ENCODE data around the gene SHISAL1.
"Not testable (repeated sequence)": the region's sequence is repeated elsewhere in the genome, so short reads cannot be mapped to it uniquely, and the experiment has no call there.

The SHISAL1 gene

GRCh38 chr22:44305888-44306287 is 6.9 kb downstream of the SHISAL1 start:
- Histone ChIP-seq H3K36me3 (ENCODE audit: control insufficient read depth, low read depth, low read length) (no peaks in the 10 kb centered on the region), H3K27ac (ENCODE audit: low read length) (no peak overlapping the region), H3K4me3 (ENCODE audit: low read length) (no peak overlapping the region), H3K9ac (ENCODE audit: low read length) (no peak overlapping the region), H3K27me3 (ENCODE audit: control insufficient read depth, insufficient read depth, low read length) (no peaks in the 10 kb centered on the region), H3K4me1 (ENCODE audit: control insufficient read depth, low read depth, low read length) (no peaks in the 10 kb centered on the region), H3K9me3 (ENCODE audit: control insufficient read depth, low read depth, low read length) (no peaks in the 10 kb centered on the region)

GRCh38 chr22:44305455-44305854 is 7.3 kb downstream of the SHISAL1 start:
- H3K4me1 ChIP-seq (ENCODE audit: control insufficient read depth, low read depth, low read length): no peaks in the 10 kb centered on the region
- no peaks in the 10 kb centered on the region for H3K27me3 ChIP-seq (ENCODE audit: control insufficient read depth, insufficient read depth, low read length)

GRCh38 chr22:44304911-44305310 is 7.8 kb downstream of the SHISAL1 start:
- Histone ChIP-seq H3K27ac (ENCODE audit: low read length) (no peak overlapping the region), H3K9me3 (ENCODE audit: control insufficient read depth, low read depth, low read length) (no peaks in the 10 kb centered on the region), H3K4me3 (ENCODE audit: low read length) (no peak overlapping the region), H3K36me3 (ENCODE audit: control insufficient read depth, low read depth, low read length) (no peaks in the 10 kb centered on the region), H3K9ac (ENCODE audit: low read length) (no peak overlapping the region), H3K4me1 (ENCODE audit: control insufficient read depth, low read depth, low read length) (no peaks in the 10 kb centered on the region), H3K27me3 (ENCODE audit: control insufficient read depth, insufficient read depth, low read length) (no peaks in the 10 kb centered on the region)

More at GRCh38 chr22:44305455-44305854, 7.3 kb downstream of the SHISAL1 start:
- Histone ChIP-seq H3K9me3 (ENCODE audit: control insufficient read depth, low read depth, low read length) (no peaks in the 10 kb centered on the region), H3K9ac (ENCODE audit: low read length) (no peak overlapping the region), H3K27ac (ENCODE audit: low read length) (no peak overlapping the region), H3K4me3 (ENCODE audit: low read length) (no peak overlapping the region), H3K36me3 (ENCODE audit: control insufficient read depth, low read depth, low read length) (no peaks in the 10 kb centered on the region)

DNA sequence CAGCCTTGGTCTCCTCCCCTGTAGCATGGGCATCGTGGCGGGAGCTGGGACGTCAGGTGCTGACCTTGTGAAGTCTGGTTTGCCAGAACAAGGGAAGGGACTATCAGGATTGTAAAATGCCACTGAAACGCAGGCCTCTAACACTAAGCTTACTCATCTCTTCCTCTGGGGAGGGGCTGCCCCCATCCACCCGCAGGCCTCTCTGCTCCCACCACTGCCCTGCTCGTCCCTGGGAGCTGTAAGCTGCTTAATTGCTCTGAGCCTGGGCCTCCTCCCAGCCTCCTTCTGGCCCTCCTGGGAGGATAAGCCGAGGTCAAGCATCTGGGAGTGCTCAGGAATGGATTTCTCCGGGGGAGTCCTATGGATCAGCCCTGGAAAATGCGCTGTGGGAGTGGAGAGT is 8.4 kb downstream of the SHISAL1 start:
- no peaks in the 10 kb centered on the region for H3K4me1 ChIP-seq (ENCODE audit: control insufficient read depth, low read depth, low read length)
- H3K9ac ChIP-seq (ENCODE audit: low read length): no peak overlapping the region
- no peaks in the 10 kb centered on the region for H3K36me3 ChIP-seq (ENCODE audit: control insufficient read depth, low read depth, low read length)
- no peak overlapping the region for H3K4me3 ChIP-seq (ENCODE audit: low read length)
- no peak overlapping the region for H3K27ac ChIP-seq (ENCODE audit: low read length)
- H3K27me3 ChIP-seq (ENCODE audit: control insufficient read depth, insufficient read depth, low read length): no peaks in the 10 kb centered on the region
- H3K9me3 ChIP-seq (ENCODE audit: control insufficient read depth, low read depth, low read length): no peaks in the 10 kb centered on the region

DNA sequence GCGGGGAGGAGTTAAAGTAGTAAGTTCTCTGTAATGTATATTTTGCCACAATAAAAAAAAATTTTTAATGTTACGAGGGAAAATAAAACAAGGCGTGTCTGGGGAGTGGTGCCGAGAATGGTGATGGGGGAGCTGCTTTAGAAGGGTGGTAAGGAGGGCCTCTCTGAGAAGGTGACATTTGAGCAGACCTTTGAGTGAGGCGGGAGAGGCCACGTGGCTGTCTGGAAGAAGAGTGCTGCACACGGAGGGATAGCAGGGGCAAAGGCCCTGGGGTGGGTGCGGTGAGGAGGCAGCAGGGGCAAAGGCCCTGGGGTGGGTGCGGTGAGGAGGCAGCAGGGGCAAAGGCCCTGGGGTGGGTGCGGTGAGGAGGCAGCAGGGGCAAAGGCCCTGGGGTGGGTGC is 10.4 kb downstream of the SHISAL1 start:
- not testable (repeated sequence) for H3K36me3 ChIP-seq (ENCODE audit: control insufficient read depth, low read depth, low read length); H3K27ac ChIP-seq (ENCODE audit: low read length); H3K4me1 ChIP-seq (ENCODE audit: control insufficient read depth, low read depth, low read length); H3K9ac ChIP-seq (ENCODE audit: low read length); H3K27me3 ChIP-seq (ENCODE audit: control insufficient read depth, insufficient read depth, low read length); H3K9me3 ChIP-seq (ENCODE audit: control insufficient read depth, low read depth, low read length); H3K4me3 ChIP-seq (ENCODE audit: low read length)

DNA sequence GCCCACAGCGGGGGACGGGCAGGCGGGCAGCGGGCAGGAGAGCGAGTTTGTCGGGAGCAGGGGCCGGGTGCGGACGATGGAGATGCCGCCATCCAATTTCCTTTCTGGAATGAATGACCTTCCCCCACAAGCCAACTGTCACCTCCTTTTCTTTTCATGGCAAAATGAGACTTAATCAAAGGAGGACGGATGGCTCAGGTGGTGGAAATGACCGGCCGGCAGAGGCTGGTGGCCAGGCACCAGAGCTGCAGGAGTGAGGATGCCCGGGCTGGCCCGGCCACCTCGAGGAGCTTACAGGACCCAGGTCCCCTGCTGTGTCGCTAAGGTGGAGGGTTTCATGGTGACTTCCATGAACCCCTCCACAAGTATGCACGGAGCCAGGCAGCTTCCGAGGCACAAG is 11.7 kb downstream of the SHISAL1 start:
- H3K36me3 ChIP-seq (ENCODE audit: control insufficient read depth, low read depth, low read length): no peaks in the 10 kb centered on the region
- no peak overlapping the region for H3K9ac ChIP-seq (ENCODE audit: low read length)
- no peak overlapping the region for H3K27ac ChIP-seq (ENCODE audit: low read length)
- no peaks in the 10 kb centered on the region for H3K27me3 ChIP-seq (ENCODE audit: control insufficient read depth, insufficient read depth, low read length)
- H3K4me1 ChIP-seq (ENCODE audit: control insufficient read depth, low read depth, low read length): peaks cover 3% of the 10 kb centered on the region
- H3K4me3 ChIP-seq (ENCODE audit: low read length): no peak overlapping the region
- H3K9me3 ChIP-seq (ENCODE audit: control insufficient read depth, low read depth, low read length): no peaks in the 10 kb centered on the region

DNA sequence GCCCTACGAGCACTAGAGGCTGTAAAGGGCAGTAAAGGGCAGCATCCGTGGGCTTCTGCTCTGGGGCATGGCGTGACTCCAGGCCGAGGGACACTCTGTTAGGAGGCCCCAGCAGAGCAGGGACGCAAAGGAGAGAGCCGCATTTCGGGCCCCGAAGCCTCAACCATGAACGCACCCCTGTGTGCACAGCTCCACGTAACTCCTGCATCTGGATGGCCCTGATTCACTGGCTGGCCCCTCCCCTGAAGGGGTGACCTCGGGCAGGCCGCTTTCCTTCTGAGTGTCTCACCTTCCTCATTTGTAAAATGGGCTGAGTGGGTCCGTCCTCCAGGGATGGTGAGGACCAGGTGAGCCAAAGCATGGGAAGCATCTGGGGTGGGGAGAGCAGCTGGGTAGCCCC is 13.6 kb downstream of the SHISAL1 start:
- Histone ChIP-seq H3K9ac (ENCODE audit: low read length) (no peak overlapping the region), H3K27ac (ENCODE audit: low read length) (no peak overlapping the region), H3K4me1 (ENCODE audit: control insufficient read depth, low read depth, low read length) (peaks cover 3% of the 10 kb centered on the region), H3K27me3 (ENCODE audit: control insufficient read depth, insufficient read depth, low read length) (no peaks in the 10 kb centered on the region), H3K36me3 (ENCODE audit: control insufficient read depth, low read depth, low read length) (no peaks in the 10 kb centered on the region), H3K9me3 (ENCODE audit: control insufficient read depth, low read depth, low read length) (no peaks in the 10 kb centered on the region), H3K4me3 (ENCODE audit: low read length) (no peak overlapping the region)

- Histone ChIP-seq H3K36me3 (ENCODE audit: control insufficient read depth, low read depth, low read length) (no peaks in the 10 kb centered on the region), H3K4me3 (ENCODE audit: low read length) (no peak overlapping the region), H3K9me3 (ENCODE audit: control insufficient read depth, low read depth, low read length) (no peaks in the 10 kb centered on the region), H3K4me1 (ENCODE audit: control insufficient read depth, low read depth, low read length) (peaks cover 3% of the 10 kb centered on the region), H3K27me3 (ENCODE audit: control insufficient read depth, insufficient read depth, low read length) (no peaks in the 10 kb centered on the region), H3K9ac (ENCODE audit: low read length) (no peak overlapping the region), H3K27ac (ENCODE audit: low read length) (no peak overlapping the region)
Observed at GRCh38 chr22:44298406-44299091, 14.2 kb downstream of the SHISAL1 start.

DNA sequence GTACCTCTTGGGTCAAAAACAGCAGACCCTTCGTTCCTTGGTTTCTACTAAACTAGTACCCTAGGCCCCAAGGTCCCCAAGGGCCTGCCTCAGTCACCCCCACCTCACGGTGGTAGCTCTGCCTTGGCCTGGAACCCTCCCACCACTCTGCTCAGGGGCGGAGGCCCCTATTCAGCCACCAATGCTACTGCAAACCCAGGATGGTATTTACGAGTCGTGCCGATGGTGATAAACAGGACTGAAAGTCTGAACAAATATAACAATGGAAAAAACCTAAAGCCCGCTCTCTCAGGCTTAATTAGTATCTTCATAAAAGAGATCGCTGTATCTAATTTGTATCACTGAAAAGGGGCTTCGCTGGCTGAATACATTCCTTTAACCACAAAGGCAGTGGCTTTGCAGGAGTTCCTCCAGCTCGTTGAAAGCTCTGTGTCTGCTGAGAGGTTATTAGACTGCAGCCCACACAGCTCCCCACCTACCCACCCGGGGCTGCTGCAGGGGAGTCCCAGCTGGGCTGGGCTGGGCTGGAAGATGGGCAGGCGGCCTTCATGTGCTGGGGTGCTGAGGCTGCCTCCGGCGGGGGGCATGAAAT is 15.2 kb downstream of the SHISAL1 start:
- Histone ChIP-seq H3K4me3 (ENCODE audit: low read length) (no peak overlapping the region), H3K9ac (ENCODE audit: low read length) (no peak overlapping the region), H3K4me1 (ENCODE audit: control insufficient read depth, low read depth, low read length) (peaks cover 7% of the 10 kb centered on the region), H3K27ac (ENCODE audit: low read length) (no peak overlapping the region), H3K27me3 (ENCODE audit: control insufficient read depth, insufficient read depth, low read length) (no peaks in the 10 kb centered on the region), H3K9me3 (ENCODE audit: control insufficient read depth, low read depth, low read length) (no peaks in the 10 kb centered on the region), H3K36me3 (ENCODE audit: control insufficient read depth, low read depth, low read length) (no peaks in the 10 kb centered on the region)

- no peak overlapping the region for H3K9ac ChIP-seq (ENCODE audit: low read length)
- no peaks in the 10 kb centered on the region for H3K9me3 ChIP-seq (ENCODE audit: control insufficient read depth, low read depth, low read length)
- no peak overlapping the region for H3K27ac ChIP-seq (ENCODE audit: low read length)
- no peaks in the 10 kb centered on the region for H3K27me3 ChIP-seq (ENCODE audit: control insufficient read depth, insufficient read depth, low read length)
- H3K4me3 ChIP-seq (ENCODE audit: low read length): no peak overlapping the region
- H3K4me1 ChIP-seq (ENCODE audit: control insufficient read depth, low read depth, low read length): peaks cover 12% of the 10 kb centered on the region
- no peaks in the 10 kb centered on the region for H3K36me3 ChIP-seq (ENCODE audit: control insufficient read depth, low read depth, low read length)
Observed at GRCh38 chr22:44295406-44295805, 17.3 kb downstream of the SHISAL1 start.

DNA sequence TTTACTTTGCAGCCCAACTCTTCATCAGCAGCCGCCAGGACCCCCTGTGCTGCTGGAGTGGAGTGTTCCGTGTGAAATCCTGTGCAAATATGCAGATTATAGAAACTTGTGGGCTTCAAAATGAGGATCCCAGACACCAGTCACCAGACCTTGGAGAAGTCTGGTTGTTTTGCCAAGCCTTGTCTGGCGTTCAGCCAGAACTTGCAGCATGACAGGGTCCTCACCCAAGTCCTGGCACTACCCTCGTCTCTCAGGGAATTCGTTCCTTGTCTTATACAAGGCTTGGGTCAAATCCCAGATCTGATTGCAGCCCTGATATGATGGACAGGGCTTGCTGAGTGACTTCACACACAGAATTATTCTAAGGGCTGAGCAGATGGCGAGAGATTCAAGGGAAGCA is 18.9 kb downstream of the SHISAL1 start:
- Histone ChIP-seq H3K9ac (ENCODE audit: low read length) (no peak overlapping the region), H3K9me3 (ENCODE audit: control insufficient read depth, low read depth, low read length) (no peaks in the 10 kb centered on the region), H3K27ac (ENCODE audit: low read length) (no peak overlapping the region), H3K36me3 (ENCODE audit: control insufficient read depth, low read depth, low read length) (no peaks in the 10 kb centered on the region), H3K4me1 (ENCODE audit: control insufficient read depth, low read depth, low read length) (peaks cover 24% of the 10 kb centered on the region), H3K4me3 (ENCODE audit: low read length) (no peak overlapping the region), H3K27me3 (ENCODE audit: control insufficient read depth, insufficient read depth, low read length) (no peaks in the 10 kb centered on the region)

- Histone ChIP-seq H3K4me3 (ENCODE audit: low read length) (no peak overlapping the region), H3K27ac (ENCODE audit: low read length) (no peak overlapping the region), H3K9me3 (ENCODE audit: control insufficient read depth, low read depth, low read length) (no peaks in the 10 kb centered on the region), H3K9ac (ENCODE audit: low read length) (no peak overlapping the region), H3K36me3 (ENCODE audit: control insufficient read depth, low read depth, low read length) (no peaks in the 10 kb centered on the region), H3K27me3 (ENCODE audit: control insufficient read depth, insufficient read depth, low read length) (no peaks in the 10 kb centered on the region), H3K4me1 (ENCODE audit: control insufficient read depth, low read depth, low read length) (peaks cover 24% of the 10 kb centered on the region)
Observed at GRCh38 chr22:44293034-44293433, 19.7 kb downstream of the SHISAL1 start.

Measured in iPS-18a (cell line).